Panc1 (cell line): ENCODE results near the gene HHEX. TPM values are rescaled to one million over a fixed set of nuclear protein-coding genes. Genes with fewer than 3 reads are reported as not detected.
A peak's percentile ranks its signal among the peaks of the same experiment; 100 is the strongest.

ENCODE experiments used
- ATAC-seq: fragments of 200-7000 bp; cut with Tn5 transposase; 2 replicates; pipeline ENCODE4 v1.9.1; 2020; ENCODE audit warnings: mild to moderate bottlenecking, moderate library complexity
- BruUV-seq: library from RNA; stranded (reverse); fragments of 400-500 nt; replicated peaks from 2 replicates; lab custom pipeline; 2021; lab: Mats Ljungman, UMichigan
- CTCF ChIA-PET: fragments of 300-600 bp; sonication (Branson Sonifier 250); formaldehyde crosslinking; loops from one replicate; lab custom pipeline; 2022; ENCODE audit warnings: antibody characterized with exemption; lab: Charles Lee
- POLR2A ChIA-PET: fragments of 300-600 bp; sonication (Branson Sonifier 250); formaldehyde crosslinking; loops from one replicate; lab custom pipeline; 2022; ENCODE audit warnings: antibody characterized with exemption; lab: Charles Lee
- DNase-seq: peaks from one replicate; pipeline ENCODE4 v3.0.0-alpha.2; 2010; ENCODE audit warnings: low read depth, low spot score
- H3K27ac ChIP-seq: 2 replicates; pipeline ENCODE4 v1.5.1; 2011; ENCODE audit warnings: mild to moderate bottlenecking, low read length, inconsistent platforms
- H3K27me3 ChIP-seq: fragments of 200-500 bp; sonication (Bioruptor generic); 2 replicates; pipeline ENCODE4 v1.6.0; 2014; ENCODE audit warnings: low read length, inconsistent platforms; ENCODE audit not compliant: control insufficient read depth, insufficient read depth
- H3K36me3 ChIP-seq: fragments of 200-500 bp; sonication (Bioruptor generic); 2 replicates; pipeline ENCODE4 v1.5.1; 2014; ENCODE audit warnings: inconsistent platforms, mild to moderate bottlenecking, low read length, moderate library complexity; ENCODE audit not compliant: control insufficient read depth, insufficient read depth
- H3K4me1 ChIP-seq: 2 replicates; pipeline ENCODE4 v1.5.1; 2011; ENCODE audit warnings: inconsistent platforms, mild to moderate bottlenecking, low read length, moderate library complexity; ENCODE audit not compliant: control insufficient read depth, insufficient read depth
- H3K4me3 ChIP-seq, 2 experiments: 2 replicates each; pipeline ENCODE4 v1.5.1; 2011 to 2012; ENCODE audit warnings: low read depth in 2 of 2, low read length in 2 of 2, mild to moderate bottlenecking in 2 of 2, inconsistent platforms in 1 of 2, moderate library complexity in 1 of 2
- H3K9me3 ChIP-seq: fragments of 200-500 bp; sonication (Bioruptor generic); 2 replicates; pipeline ENCODE4 v1.5.1; 2014; ENCODE audit warnings: low read depth, mild to moderate bottlenecking, inconsistent platforms, low read length, moderate library complexity; ENCODE audit not compliant: control insufficient read depth, insufficient read depth
- POLR2AphosphoS5 ChIP-seq: IDR thresholded peaks from 2 replicates; pipeline ENCODE4 v1.6.1; 2012; ENCODE audit warnings: mild to moderate bottlenecking, low read depth, low read length, moderate library complexity
- REST ChIP-seq, 2 experiments: IDR thresholded peaks; 2 replicates each; pipeline ENCODE4 v1.6.1; 2011 to 2012; ENCODE audit warnings: low read depth in 2 of 2, control low read depth in 1 of 2, low read length in 1 of 2, mild to moderate bottlenecking in 1 of 2, moderate library complexity in 1 of 2; ENCODE audit not compliant: insufficient read depth in 1 of 2
- SIN3A ChIP-seq: IDR thresholded peaks from 2 replicates; pipeline ENCODE4 v1.6.1; 2012; ENCODE audit warnings: low read depth, mild to moderate bottlenecking, low read length, moderate library complexity, borderline replicate concordance; ENCODE audit not compliant: insufficient read depth
- TCF7L2 ChIP-seq: IDR thresholded peaks from 2 replicates; pipeline ENCODE4 v1.6.1; 2011; ENCODE audit warnings: mild to moderate bottlenecking, low read depth, low read length, inconsistent platforms
- in situ Hi-C: cut with HindIII; loops from 2 replicates; pipeline ENCODE4 v1.10.0; 2016; ENCODE audit warnings: low sequenced_read_pairs, low pct_unique_long_range_greater_than_20kb
- intact Hi-C: fragments of 100-400 bp; cut with micrococcal nuclease; formaldehyde crosslinking; loops from one replicate; pipeline ENCODE4 v1.10.0; 2022; ENCODE audit not compliant: unreplicated experiment
- total RNA-seq: library from RNA; stranded (reverse); gene quantifications from one replicate; pipeline ENCODE4 v1.2.1, GENCODE V29; 2021; ENCODE audit not compliant: unreplicated experiment
- TF ChIP-seq, protein P1 (sequence below): fragments of 450-650 bp; IDR thresholded peaks from 2 replicates; pipeline ENCODE4 v1.5.1; 2017; ENCODE audit warnings: mild to moderate bottlenecking

The HHEX gene
- total RNA-seq, 1 experiment from 2014 or later: 10.1 TPM

DNA sequence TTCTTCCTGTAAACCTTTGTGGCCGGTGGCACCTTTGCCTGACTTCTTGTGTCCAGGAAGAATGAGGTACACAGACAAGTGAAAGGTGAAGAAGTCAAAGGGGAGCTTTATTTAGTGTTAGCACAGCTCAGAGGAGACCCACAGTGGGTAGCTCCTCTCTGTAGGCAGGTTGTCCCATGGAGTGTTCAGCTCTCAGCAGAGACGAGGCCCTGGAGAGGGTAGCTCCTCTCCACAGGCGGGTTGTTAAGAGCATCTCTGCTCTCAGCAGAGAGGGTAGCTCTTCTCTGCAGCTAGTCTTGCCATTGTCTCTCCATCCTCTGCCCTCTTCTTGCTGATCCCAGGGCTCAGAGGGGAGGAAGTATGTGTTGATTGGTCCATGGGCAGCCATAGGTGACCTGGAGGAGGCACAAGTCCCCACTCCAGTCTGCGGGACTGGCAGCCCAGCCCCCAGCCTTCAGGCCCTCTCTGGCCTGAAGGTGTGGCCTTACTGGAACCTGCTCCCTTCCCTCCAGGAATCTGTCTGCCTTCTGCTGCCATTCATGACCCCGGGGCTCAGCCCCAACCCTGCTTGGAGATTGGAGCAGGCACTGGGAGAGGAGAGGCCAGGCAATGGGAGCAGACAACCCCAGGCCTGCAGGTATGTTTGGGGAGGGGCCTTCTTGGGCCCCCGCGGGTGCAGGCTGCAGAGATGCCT, 24.5 kb downstream of the HHEX start:
- Histone ChIP-seq H3K4me3 (no peak overlapping the region), H3K4me1 (no peaks in the 10 kb centered on the region), H3K36me3 (no peaks in the 10 kb centered on the region), H3K27me3 (no peaks in the 10 kb centered on the region; the same call in 1 of the 2 replicates), H3K9me3 (no peaks in the 10 kb centered on the region), H3K27ac (no peak overlapping the region)
- DNase-seq: no peak
- in situ Hi-C loops (no loop called here), intact Hi-C loops (no loop called here)
- ChIA-PET POLR2A (interaction anchor here (0.7 kb wide), 1 partner anchor 65 kb away, joined by 9 read pairs; no protein-coding TSS in a partner anchor), CTCF (no interaction called here)
- ATAC-seq: 0 out of 2 replicates have a peak, but pooled peaks have one; percentile 34
- TF ChIP-seq, protein P1, sequence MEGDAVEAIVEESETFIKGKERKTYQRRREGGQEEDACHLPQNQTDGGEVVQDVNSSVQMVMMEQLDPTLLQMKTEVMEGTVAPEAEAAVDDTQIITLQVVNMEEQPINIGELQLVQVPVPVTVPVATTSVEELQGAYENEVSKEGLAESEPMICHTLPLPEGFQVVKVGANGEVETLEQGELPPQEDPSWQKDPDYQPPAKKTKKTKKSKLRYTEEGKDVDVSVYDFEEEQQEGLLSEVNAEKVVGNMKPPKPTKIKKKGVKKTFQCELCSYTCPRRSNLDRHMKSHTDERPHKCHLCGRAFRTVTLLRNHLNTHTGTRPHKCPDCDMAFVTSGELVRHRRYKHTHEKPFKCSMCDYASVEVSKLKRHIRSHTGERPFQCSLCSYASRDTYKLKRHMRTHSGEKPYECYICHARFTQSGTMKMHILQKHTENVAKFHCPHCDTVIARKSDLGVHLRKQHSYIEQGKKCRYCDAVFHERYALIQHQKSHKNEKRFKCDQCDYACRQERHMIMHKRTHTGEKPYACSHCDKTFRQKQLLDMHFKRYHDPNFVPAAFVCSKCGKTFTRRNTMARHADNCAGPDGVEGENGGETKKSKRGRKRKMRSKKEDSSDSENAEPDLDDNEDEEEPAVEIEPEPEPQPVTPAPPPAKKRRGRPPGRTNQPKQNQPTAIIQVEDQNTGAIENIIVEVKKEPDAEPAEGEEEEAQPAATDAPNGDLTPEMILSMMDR: no peak
- TF ChIP-seq SIN3A: no peak
- no peak for TF ChIP-seq TCF7L2
- no peak for TF ChIP-seq POLR2AphosphoS5
- no peak for TF ChIP-seq REST (IDR thresholded peaks at IDR 0.05; ENCODE audit: insufficient read depth in 1 of 2, low read depth in 2 of 2, low read length in 1 of 2)
- no TSS peak for BruUV-seq

- in situ Hi-C loops: no loop called here
- Histone ChIP-seq H3K4me1 (no peaks in the 10 kb centered on the region), H3K36me3 (no peaks in the 10 kb centered on the region), H3K4me3 (no peak overlapping the region), H3K27ac (no peak overlapping the region), H3K27me3 (no peaks in the 10 kb centered on the region; the same call in 1 of the 2 replicates), H3K9me3 (no peaks in the 10 kb centered on the region)
- ATAC-seq: no peak
- POLR2A ChIA-PET: interaction anchor here (0.7 kb wide), 1 partner anchor 64 kb away, joined by 9 read pairs; no protein-coding TSS in a partner anchor
- no peak for DNase-seq
- CTCF ChIA-PET: no interaction called here
- no peak for TF ChIP-seq SIN3A
- TF ChIP-seq POLR2AphosphoS5: no peak
- TF ChIP-seq, protein P1: no peak
- TF ChIP-seq REST (IDR thresholded peaks at IDR 0.05; ENCODE audit: insufficient read depth in 1 of 2, low read depth in 2 of 2, low read length in 1 of 2): no peak
- no peak for TF ChIP-seq TCF7L2
- intact Hi-C loops: no loop called here
- BruUV-seq: no TSS peak
Observed at GRCh38 chr10:92714872-92715271, 25.1 kb downstream of the HHEX start.
